ENCODE data around the gene POP4.
A peak's percentile ranks its signal among the peaks of the same experiment; 100 is the strongest.

POP4 gene

GRCh38 chr19:29596885-29597525 lies 9.1 kb upstream of the POP4 start:
- Histone ChIP-seq H3K36me3 (ENCODE audit: insufficient read depth, low read depth, low read length) (no peaks in the 10 kb centered on the region), H3K4me1 (ENCODE audit: insufficient read depth, low read length) (peaks cover 15% of the 10 kb centered on the region), H3K27ac (ENCODE audit: low read length) (no peak overlapping the region), H3K4me3 (ENCODE audit: low read length) (peak overlapping the region; percentile 37; the same call in 1 of the 2 replicates), H3K9me3 (ENCODE audit: insufficient read depth, low read depth, low read length) (no peaks in the 10 kb centered on the region), H3K27me3 (ENCODE audit: insufficient read depth, low read length) (peaks cover 29% of the 10 kb centered on the region), H3K9ac (ENCODE audit: low read depth, low read length) (no peak overlapping the region)

DNA sequence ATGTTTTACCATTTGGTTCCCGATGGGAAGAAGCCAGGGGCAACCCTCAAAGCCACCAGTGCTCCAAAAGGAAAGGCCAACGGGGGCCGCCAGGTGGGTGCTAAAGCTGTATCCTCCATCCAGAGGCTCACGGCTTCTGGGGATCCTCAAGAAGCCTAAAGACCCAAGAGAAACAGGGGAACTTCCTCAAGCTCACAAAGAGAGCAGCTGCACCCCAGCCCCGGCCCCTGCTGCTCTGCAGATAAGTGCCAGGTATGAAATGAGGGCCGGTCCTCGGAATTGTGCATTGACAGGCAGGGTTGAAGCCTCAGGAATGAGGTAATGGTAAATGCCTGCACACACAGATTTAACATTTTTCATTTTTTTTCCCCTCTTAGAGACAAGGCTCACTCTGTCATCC lies 8.0 kb upstream of the POP4 start:
- Histone ChIP-seq H3K27me3 (ENCODE audit: insufficient read depth, low read length) (peaks cover 25% of the 10 kb centered on the region; the same call in 1 of the 2 replicates), H3K9me3 (ENCODE audit: insufficient read depth, low read depth, low read length) (no peaks in the 10 kb centered on the region), H3K4me3 (ENCODE audit: low read length) (no peak overlapping the region), H3K4me1 (ENCODE audit: insufficient read depth, low read length) (peaks cover 15% of the 10 kb centered on the region), H3K9ac (ENCODE audit: low read depth, low read length) (no peak overlapping the region), H3K36me3 (ENCODE audit: insufficient read depth, low read depth, low read length) (no peaks in the 10 kb centered on the region), H3K27ac (ENCODE audit: low read length) (no peak overlapping the region)

- Histone ChIP-seq H3K9me3 (ENCODE audit: insufficient read depth, low read depth, low read length) (no peaks in the 10 kb centered on the region), H3K4me1 (ENCODE audit: insufficient read depth, low read length) (peaks cover 15% of the 10 kb centered on the region), H3K27ac (ENCODE audit: low read length) (no peak overlapping the region), H3K27me3 (ENCODE audit: insufficient read depth, low read length) (peaks cover 25% of the 10 kb centered on the region; the same call in 1 of the 2 replicates), H3K4me3 (ENCODE audit: low read length) (no peak overlapping the region), H3K9ac (ENCODE audit: low read depth, low read length) (no peak overlapping the region), H3K36me3 (ENCODE audit: insufficient read depth, low read depth, low read length) (no peaks in the 10 kb centered on the region)
Observed at GRCh38 chr19:29598496-29598895, 7.6 kb upstream of the POP4 start.

DNA sequence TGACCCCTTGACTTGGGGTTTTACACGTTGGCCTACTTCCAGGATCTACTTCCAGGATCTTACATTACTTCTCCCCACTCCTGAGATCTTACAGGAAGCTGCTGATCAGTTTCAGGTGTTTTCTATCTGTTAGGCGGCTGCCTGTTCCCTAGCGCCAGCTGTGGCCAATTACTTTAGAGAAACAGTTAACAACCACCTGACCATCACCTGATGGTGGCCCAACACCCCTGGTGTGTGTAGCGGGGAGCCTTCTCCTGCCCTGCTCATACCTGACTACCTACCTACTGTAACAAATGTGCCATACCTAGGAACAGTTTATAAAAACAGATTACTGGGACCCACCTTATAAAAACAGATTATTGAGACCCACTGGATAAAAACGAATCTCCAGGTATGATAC lies 2.8 kb upstream of the POP4 start:
- no peak overlapping the region for H3K27ac ChIP-seq (ENCODE audit: low read length)
- H3K9ac ChIP-seq (ENCODE audit: low read depth, low read length), result no peak overlapping the region
- H3K27me3 ChIP-seq (ENCODE audit: insufficient read depth, low read length), result no peaks in the 10 kb centered on the region
- no peaks in the 10 kb centered on the region for H3K9me3 ChIP-seq (ENCODE audit: insufficient read depth, low read depth, low read length)
- H3K36me3 ChIP-seq (ENCODE audit: insufficient read depth, low read depth, low read length), result no peaks in the 10 kb centered on the region
- peaks cover 6% of the 10 kb centered on the region; the same call in 1 of the 2 replicates for H3K4me1 ChIP-seq (ENCODE audit: insufficient read depth, low read length)
- H3K4me3 ChIP-seq (ENCODE audit: low read length), result no peak overlapping the region

DNA sequence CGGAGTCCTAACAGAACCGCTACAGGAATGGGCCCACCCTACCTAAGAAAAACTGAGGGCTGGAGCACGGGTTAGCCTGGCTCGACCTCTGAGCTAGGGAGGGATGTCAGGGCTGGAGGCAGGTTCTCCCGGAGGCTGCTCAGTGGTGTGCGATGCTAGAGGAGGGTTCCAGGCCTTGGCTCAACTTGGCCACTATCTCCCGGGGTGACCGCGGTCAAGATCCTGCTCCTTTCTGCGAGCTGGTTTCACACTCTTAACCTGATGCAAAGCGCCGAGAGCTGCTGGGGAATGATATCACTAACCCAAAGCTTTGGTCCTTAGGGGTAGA lies 301 bp downstream of the POP4 start:
- no peaks in the 10 kb centered on the region for H3K9me3 ChIP-seq (ENCODE audit: insufficient read depth, low read depth, low read length)
- H3K27me3 ChIP-seq (ENCODE audit: insufficient read depth, low read length), result no peaks in the 10 kb centered on the region
- H3K27ac ChIP-seq (ENCODE audit: low read length), result no peak overlapping the region
- peak overlapping the region; percentile 91 for H3K9ac ChIP-seq (ENCODE audit: low read depth, low read length)
- H3K4me1 ChIP-seq (ENCODE audit: insufficient read depth, low read length), result peaks cover 6% of the 10 kb centered on the region; the same call in 1 of the 2 replicates
- H3K36me3 ChIP-seq (ENCODE audit: insufficient read depth, low read depth, low read length), result peaks cover 6% of the 10 kb centered on the region; the same call in 1 of the 2 replicates
- peak overlapping the region; percentile 90 for H3K4me3 ChIP-seq (ENCODE audit: low read length)

DNA sequence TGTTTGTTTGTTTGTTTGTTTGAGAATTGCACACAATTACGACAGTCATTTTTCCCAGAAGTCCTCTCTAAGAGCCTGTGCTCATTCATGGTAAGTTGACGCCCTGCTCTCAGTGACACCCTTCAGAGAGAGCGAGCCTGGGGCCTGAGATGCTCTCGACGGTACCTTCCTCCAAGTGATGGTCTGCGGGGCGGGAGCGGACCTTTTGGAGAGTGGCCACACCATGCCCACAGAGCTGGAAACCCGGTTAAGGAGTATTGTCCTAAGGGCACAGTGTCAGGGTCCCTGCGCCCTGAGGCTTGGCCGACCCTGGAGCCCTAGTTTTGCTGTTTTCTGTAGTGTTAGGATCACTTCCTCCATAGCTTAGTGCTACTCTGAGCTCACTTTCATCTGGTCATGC lies 3.6 kb downstream of the POP4 start:
- H3K4me3 ChIP-seq (ENCODE audit: low read length), result no peak overlapping the region

DNA sequence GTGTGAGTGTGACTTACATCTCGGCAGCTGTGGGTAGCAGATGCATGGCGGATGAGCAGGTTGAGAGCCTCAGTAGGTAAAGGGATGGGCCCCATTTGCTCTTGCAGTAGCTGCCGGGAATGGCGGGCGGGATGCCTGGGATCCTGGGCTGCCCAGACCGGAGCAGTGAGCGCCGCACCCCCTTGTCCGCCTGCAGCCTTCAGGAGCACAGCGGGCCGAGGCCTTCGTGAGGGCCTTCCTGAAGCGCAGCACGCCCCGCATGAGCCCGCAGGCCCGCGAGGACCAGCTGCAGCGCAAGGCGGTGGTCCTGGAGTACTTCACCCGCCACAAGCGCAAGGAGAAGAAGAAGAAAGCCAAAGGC lies 4.1 kb downstream of the POP4 start:
- Histone ChIP-seq H3K27ac (ENCODE audit: low read length) (no peak overlapping the region), H3K9me3 (ENCODE audit: insufficient read depth, low read depth, low read length) (no peaks in the 10 kb centered on the region), H3K4me1 (ENCODE audit: insufficient read depth, low read length) (peaks cover 4% of the 10 kb centered on the region; the same call in 1 of the 2 replicates), H3K9ac (ENCODE audit: low read depth, low read length) (no peak overlapping the region), H3K4me3 (ENCODE audit: low read length) (no peak overlapping the region), H3K36me3 (ENCODE audit: insufficient read depth, low read depth, low read length) (peaks cover 36% of the 10 kb centered on the region), H3K27me3 (ENCODE audit: insufficient read depth, low read length) (no peaks in the 10 kb centered on the region)

More for the DNA sequence above, 3.6 kb downstream of the POP4 start:
- H3K27ac ChIP-seq (ENCODE audit: low read length), result no peak overlapping the region
- H3K9me3 ChIP-seq (ENCODE audit: insufficient read depth, low read depth, low read length), result no peaks in the 10 kb centered on the region
- H3K9ac ChIP-seq (ENCODE audit: low read depth, low read length), result no peak overlapping the region
- H3K27me3 ChIP-seq (ENCODE audit: insufficient read depth, low read length), result no peaks in the 10 kb centered on the region
- H3K4me1 ChIP-seq (ENCODE audit: insufficient read depth, low read length), result peaks cover 4% of the 10 kb centered on the region; the same call in 1 of the 2 replicates
- H3K36me3 ChIP-seq (ENCODE audit: insufficient read depth, low read depth, low read length), result peaks cover 35% of the 10 kb centered on the region

DNA sequence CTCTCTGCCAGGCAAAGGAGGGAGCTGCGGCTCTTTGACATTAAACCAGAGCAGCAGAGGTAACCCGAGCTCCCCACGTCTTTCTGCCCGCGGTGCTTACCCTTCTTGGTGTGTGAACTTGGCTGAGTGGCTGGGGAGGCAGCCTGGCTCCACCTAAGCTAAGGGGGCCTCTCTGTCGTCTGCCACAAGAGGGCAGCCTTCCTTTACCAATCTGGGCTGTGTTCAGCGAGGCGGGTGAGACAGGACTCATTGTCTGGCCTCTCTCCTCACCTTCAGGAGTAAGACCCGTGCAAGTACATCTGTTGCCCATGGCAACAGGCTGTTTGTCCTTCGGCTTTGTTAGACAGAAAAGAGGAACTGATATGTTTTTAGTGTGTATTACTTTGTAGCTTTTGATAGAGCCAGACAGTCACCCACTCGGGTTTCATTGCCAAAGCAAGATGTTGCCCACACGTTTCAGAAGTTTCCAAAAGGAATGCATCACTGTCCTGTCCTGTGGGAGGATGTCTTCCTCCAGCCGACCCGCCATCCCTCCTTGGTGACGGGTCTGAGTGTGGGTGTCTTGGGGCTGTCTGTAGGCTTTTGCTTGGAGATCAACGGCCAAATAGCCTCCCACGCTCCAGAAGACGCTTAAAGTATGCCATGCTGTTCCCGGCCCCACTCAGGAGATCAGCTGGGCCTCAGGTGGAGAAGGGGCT lies 4.6 kb downstream of the POP4 start:
- H3K36me3 ChIP-seq (ENCODE audit: insufficient read depth, low read depth, low read length), result peaks cover 41% of the 10 kb centered on the region
- H3K9me3 ChIP-seq (ENCODE audit: insufficient read depth, low read depth, low read length), result no peaks in the 10 kb centered on the region
- peaks cover 4% of the 10 kb centered on the region; the same call in 1 of the 2 replicates for H3K4me1 ChIP-seq (ENCODE audit: insufficient read depth, low read length)
- H3K27ac ChIP-seq (ENCODE audit: low read length), result no peak overlapping the region
- no peak overlapping the region for H3K9ac ChIP-seq (ENCODE audit: low read depth, low read length)
- H3K4me3 ChIP-seq (ENCODE audit: low read length), result no peak overlapping the region
- H3K27me3 ChIP-seq (ENCODE audit: insufficient read depth, low read length), result no peaks in the 10 kb centered on the region

DNA sequence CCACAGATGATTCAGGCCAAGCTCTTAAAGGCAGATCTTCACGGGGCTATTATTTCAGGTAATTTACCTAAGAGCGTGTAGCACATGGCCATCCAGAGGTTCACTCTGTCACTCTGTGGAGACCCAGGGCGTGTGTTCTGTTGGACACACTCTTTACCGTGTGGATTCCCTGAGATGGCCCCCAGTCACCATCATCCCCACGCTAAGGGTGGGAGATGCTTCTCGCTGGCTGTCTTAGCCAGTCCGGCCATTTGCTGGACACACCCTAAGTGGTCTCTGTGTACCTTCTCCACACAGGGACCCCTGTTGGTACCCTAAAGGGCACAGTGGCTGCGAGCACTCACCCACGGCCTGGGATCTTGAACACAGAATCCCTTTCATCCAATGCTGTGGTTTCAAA lies 6.0 kb downstream of the POP4 start:
- no peaks in the 10 kb centered on the region for H3K4me1 ChIP-seq (ENCODE audit: insufficient read depth, low read length)
- no peak overlapping the region for H3K4me3 ChIP-seq (ENCODE audit: low read length)
- H3K9ac ChIP-seq (ENCODE audit: low read depth, low read length), result no peak overlapping the region
- no peaks in the 10 kb centered on the region for H3K9me3 ChIP-seq (ENCODE audit: insufficient read depth, low read depth, low read length)
- H3K27me3 ChIP-seq (ENCODE audit: insufficient read depth, low read length), result no peaks in the 10 kb centered on the region
- peaks cover 42% of the 10 kb centered on the region for H3K36me3 ChIP-seq (ENCODE audit: insufficient read depth, low read depth, low read length)
- H3K27ac ChIP-seq (ENCODE audit: low read length), result no peak overlapping the region

DNA sequence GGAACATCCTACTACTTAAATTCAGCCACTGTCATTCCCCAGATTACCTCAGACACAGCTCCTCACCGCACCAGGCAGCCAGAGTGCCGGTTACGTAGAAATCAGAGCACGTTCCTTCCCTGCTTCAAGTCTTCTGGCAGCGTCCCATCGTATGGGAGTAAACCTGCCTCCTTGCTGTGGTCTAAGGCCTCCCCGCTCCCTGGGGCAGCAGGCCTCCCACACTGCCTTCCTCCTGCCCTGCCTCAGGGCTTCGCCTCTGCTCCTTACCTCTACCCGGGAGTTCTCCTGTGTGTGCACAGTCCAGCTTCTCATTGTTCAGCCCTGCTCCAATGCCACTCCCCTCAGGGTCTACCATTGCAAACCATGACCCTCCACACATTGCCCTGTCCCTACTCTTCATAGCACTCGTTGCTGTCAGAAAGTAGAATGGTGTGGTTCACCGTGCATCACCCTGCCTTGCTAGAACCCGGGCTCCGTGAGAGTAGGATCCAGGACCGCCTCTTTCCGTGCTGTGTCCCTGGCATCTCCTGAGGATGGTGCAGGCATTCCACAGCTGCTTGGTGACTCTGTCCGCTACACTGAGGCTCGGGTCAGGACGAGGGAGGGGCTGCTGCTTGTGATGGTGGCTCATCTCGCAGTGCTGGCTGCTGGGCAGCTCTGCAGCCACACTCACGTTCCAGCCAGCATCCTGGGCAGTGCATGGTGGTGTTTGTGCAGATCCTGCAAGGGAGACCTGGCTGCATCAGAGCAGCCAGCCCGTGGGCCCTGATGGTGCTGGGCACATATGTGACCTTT lies 6.9 kb downstream of the POP4 start:
- no peaks in the 10 kb centered on the region for H3K27me3 ChIP-seq (ENCODE audit: insufficient read depth, low read length)

DNA sequence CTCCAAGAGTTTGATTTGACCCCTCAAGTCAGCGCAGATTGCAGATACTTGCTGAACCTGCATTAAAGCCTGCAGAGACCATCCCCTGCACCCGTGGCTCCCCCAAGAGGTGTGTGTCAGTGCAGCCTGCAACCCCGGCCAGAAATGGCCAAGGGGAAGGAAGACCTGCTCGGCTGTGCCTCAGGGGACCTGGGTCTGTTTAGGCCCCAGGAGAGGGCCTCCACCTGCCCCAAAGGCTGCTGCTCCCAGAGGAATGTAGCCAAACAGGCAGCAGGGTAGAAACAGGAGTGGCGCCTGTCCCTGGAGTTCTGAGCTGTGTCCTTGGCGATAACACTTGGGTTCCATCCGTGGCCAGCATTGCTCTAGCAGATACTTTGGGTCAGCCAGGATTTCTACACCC lies 8.0 kb downstream of the POP4 start:
- Histone ChIP-seq H3K4me1 (ENCODE audit: insufficient read depth, low read length) (no peaks in the 10 kb centered on the region), H3K27ac (ENCODE audit: low read length) (no peak overlapping the region), H3K9me3 (ENCODE audit: insufficient read depth, low read depth, low read length) (no peaks in the 10 kb centered on the region), H3K9ac (ENCODE audit: low read depth, low read length) (no peak overlapping the region), H3K27me3 (ENCODE audit: insufficient read depth, low read length) (no peaks in the 10 kb centered on the region), H3K4me3 (ENCODE audit: low read length) (no peak overlapping the region), H3K36me3 (ENCODE audit: insufficient read depth, low read depth, low read length) (peaks cover 42% of the 10 kb centered on the region)

More for the DNA sequence above, 6.9 kb downstream of the POP4 start:
- Histone ChIP-seq H3K4me1 (ENCODE audit: insufficient read depth, low read length) (no peaks in the 10 kb centered on the region), H3K9ac (ENCODE audit: low read depth, low read length) (no peak overlapping the region), H3K27ac (ENCODE audit: low read length) (no peak overlapping the region), H3K9me3 (ENCODE audit: insufficient read depth, low read depth, low read length) (no peaks in the 10 kb centered on the region), H3K4me3 (ENCODE audit: low read length) (no peak overlapping the region), H3K36me3 (ENCODE audit: insufficient read depth, low read depth, low read length) (peaks cover 42% of the 10 kb centered on the region)

Data from iPS-20b (cell line).